ENCODE data around the gene ANXA11. TPM values are rescaled to one million over a fixed set of nuclear protein-coding genes. Genes with fewer than 3 reads are reported as not detected.

The ANXA11 gene
- total and polyA plus RNA-seq, 9 of the 15 experiments (the other 6 are each of a cell fraction or from before 2014, with no cell fraction given), result 43.6 to 212 (median 109) TPM

DNA sequence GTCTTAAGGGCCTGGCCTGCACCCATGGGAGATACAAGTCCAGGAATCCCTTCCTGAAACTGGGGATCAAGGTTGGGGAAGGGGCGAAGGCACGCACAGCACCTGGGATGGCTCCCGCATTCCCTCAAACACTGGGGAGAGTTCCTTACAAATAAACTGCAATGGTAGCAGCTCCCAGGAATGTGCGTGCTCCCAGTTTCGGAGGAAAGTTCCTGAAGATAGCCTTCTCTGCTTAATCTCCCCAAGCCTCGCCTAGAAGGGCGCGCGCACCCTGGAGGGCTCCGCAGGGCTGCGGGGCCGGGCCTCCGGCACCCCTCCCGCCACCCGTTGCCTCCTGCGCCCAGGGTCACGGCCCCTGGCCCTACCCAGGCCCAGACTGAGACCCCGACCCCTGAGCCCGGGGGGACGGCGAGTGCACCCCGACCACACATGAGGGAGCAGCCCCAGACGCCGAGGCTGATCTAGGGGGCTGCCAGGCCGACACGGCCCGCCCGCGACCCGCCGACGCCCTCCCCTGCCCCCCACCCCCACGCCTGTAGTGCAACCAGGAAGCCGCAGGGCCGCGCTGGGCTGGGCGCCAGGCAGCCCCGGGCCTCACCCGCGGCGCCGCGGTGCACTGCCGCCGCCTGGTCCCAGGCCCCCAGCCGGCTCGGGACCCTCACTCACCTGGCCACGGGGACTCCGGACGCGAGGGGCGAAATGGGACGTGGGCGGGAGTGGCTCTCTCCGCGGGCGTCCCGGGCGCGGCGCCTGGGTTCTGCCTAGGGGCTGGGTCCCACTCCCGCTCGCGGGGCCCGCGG is 460 bp downstream of the ANXA11 start (continued):
- TF ChIP-seq, protein P1, sequence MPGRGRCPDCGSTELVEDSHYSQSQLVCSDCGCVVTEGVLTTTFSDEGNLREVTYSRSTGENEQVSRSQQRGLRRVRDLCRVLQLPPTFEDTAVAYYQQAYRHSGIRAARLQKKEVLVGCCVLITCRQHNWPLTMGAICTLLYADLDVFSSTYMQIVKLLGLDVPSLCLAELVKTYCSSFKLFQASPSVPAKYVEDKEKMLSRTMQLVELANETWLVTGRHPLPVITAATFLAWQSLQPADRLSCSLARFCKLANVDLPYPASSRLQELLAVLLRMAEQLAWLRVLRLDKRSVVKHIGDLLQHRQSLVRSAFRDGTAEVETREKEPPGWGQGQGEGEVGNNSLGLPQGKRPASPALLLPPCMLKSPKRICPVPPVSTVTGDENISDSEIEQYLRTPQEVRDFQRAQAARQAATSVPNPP (IDR thresholded peaks at IDR 0.05; ENCODE audit: borderline replicate concordance, insufficient read depth, insufficient read length), result no peak
- TF ChIP-seq, protein P2, sequence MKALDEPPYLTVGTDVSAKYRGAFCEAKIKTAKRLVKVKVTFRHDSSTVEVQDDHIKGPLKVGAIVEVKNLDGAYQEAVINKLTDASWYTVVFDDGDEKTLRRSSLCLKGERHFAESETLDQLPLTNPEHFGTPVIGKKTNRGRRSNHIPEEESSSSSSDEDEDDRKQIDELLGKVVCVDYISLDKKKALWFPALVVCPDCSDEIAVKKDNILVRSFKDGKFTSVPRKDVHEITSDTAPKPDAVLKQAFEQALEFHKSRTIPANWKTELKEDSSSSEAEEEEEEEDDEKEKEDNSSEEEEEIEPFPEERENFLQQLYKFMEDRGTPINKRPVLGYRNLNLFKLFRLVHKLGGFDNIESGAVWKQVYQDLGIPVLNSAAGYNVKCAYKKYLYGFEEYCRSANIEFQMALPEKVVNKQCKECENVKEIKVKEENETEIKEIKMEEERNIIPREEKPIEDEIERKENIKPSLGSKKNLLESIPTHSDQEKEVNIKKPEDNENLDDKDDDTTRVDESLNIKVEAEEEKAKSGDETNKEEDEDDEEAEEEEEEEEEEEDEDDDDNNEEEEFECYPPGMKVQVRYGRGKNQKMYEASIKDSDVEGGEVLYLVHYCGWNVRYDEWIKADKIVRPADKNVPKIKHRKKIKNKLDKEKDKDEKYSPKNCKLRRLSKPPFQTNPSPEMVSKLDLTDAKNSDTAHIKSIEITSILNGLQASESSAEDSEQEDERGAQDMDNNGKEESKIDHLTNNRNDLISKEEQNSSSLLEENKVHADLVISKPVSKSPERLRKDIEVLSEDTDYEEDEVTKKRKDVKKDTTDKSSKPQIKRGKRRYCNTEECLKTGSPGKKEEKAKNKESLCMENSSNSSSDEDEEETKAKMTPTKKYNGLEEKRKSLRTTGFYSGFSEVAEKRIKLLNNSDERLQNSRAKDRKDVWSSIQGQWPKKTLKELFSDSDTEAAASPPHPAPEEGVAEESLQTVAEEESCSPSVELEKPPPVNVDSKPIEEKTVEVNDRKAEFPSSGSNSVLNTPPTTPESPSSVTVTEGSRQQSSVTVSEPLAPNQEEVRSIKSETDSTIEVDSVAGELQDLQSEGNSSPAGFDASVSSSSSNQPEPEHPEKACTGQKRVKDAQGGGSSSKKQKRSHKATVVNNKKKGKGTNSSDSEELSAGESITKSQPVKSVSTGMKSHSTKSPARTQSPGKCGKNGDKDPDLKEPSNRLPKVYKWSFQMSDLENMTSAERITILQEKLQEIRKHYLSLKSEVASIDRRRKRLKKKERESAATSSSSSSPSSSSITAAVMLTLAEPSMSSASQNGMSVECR (CRISPR knock-in tag; IDR thresholded peaks at IDR 0.05), result peak; percentile 71
- TF ChIP-seq LEF1 (IDR thresholded peaks at IDR 0.05) (0 out of 2 replicates have a peak, but pooled peaks have one; percentile 21), NR3C1 (CRISPR knock-in tag; IDR thresholded peaks at IDR 0.05) (no peak; the same call in 1 of the 2 replicates), L3MBTL2 (IDR thresholded peaks at IDR 0.05) (0 out of 2 replicates have a peak, but pooled peaks have one; percentile 10), ZNF232 (CRISPR knock-in tag; IDR thresholded peaks at IDR 0.05) (0 out of 2 replicates have a peak, but pooled peaks have one; percentile 19), HNRNPK (IDR thresholded peaks at IDR 0.05; ENCODE audit: low read depth, low read length, poor library complexity, severe bottlenecking) (peak; percentile 76), CSDE1 (IDR thresholded peaks at IDR 0.05) (no peak), MTF1 (CRISPR knock-in tag; IDR thresholded peaks at IDR 0.05; ENCODE audit: borderline replicate concordance) (no peak), RB1 (IDR thresholded peaks at IDR 0.05; ENCODE audit: low read depth) (no peak), POLR3G (IDR thresholded peaks at IDR 0.05; ENCODE audit: extremely low read depth, insufficient read length, insufficient replicate concordance) (no peak), NR4A1 (CRISPR knock-in tag; IDR thresholded peaks at IDR 0.05) (no peak), NR4A1 (tag; IDR thresholded peaks at IDR 0.05) (no peak)
- TF ChIP-seq, protein P3, sequence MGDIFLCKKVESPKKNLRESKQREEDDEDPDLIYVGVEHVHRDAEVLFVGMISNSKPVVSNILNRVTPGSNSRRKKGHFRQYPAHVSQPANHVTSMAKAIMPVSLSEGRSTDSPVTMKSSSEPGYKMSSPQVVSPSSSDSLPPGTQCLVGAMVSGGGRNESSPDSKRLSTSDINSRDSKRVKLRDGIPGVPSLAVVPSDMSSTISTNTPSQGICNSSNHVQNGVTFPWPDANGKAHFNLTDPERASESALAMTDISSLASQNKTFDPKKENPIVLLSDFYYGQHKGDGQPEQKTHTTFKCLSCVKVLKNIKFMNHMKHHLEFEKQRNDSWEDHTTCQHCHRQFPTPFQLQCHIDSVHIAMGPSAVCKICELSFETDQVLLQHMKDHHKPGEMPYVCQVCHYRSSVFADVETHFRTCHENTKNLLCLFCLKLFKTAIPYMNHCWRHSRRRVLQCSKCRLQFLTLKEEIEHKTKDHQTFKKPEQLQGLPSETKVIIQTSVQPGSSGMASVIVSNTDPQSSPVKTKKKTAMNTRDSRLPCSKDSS (IDR thresholded peaks at IDR 0.05; ENCODE audit: low read depth, partially characterized antibody), result no peak
- TF ChIP-seq, protein P4, sequence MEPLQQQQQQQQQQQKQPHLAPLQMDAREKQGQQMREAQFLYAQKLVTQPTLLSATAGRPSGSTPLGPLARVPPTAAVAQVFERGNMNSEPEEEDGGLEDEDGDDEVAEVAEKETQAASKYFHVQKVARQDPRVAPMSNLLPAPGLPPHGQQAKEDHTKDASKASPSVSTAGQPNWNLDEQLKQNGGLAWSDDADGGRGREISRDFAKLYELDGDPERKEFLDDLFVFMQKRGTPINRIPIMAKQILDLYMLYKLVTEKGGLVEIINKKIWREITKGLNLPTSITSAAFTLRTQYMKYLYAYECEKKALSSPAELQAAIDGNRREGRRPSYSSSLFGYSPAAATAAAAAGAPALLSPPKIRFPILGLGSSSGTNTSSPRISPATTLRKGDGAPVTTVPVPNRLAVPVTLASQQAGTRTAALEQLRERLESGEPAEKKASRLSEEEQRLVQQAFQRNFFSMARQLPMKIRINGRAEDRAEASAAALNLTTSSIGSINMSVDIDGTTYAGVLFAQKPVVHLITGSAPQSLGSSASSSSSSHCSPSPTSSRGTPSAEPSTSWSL (CRISPR knock-in tag; IDR thresholded peaks at IDR 0.05; ENCODE audit: borderline replicate concordance), result 0 out of 2 replicates have a peak, but pooled peaks have one; percentile 72
- TF ChIP-seq, protein P5, sequence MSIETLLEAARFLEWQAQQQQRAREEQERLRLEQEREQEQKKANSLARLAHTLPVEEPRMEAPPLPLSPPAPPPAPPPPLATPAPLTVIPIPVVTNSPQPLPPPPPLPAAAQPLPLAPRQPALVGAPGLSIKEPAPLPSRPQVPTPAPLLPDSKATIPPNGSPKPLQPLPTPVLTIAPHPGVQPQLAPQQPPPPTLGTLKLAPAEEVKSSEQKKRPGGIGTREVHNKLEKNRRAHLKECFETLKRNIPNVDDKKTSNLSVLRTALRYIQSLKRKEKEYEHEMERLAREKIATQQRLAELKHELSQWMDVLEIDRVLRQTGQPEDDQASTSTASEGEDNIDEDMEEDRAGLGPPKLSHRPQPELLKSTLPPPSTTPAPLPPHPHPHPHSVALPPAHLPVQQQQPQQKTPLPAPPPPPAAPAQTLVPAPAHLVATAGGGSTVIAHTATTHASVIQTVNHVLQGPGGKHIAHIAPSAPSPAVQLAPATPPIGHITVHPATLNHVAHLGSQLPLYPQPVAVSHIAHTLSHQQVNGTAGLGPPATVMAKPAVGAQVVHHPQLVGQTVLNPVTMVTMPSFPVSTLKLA (conservative IDR thresholded peaks at IDR 0.05), result peak in 1 of 2 experiments; percentile 7; a peak in 1 of 4 replicates

Data from K562 (cell line).